NCI-H69 (cell line): ENCODE results near the gene ALDH7A1.
"Not testable (repeated sequence)": the region's sequence is repeated elsewhere in the genome, so short reads cannot be mapped to it uniquely, and the experiment has no call there.

Experiments used
- DNase-seq: peaks from one replicate; lab custom pipeline; 2025; lab: John Stamatoyannopoulos, UW

The ALDH7A1 gene

DNA sequence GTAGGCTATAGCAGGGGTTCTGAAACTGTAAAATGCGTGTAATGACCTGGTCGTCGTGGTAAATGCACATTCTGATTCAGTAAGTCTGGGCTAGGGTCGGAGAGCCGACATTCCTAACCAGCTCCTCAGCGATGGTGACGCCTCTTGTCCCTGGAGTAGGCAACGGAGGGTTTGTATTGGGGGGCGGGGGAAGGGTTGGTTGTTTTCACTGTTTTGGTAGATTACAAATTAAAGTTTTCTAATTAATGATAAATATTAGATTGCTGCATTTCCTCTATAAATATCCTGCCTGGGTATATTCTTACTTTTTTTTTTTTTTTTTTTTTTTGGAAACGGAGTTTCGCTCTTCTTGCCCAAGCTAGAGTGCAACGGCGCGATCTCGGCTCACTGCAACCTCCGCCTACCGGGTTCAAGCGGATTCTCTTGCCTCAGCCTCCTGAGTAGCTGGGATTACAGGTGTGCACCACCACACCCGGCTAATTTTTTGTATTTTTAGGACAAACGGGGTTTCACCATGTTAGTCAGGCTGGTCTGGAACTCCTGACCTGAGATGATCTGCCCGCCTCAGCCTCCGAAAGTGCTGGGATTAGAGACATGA is 566 bp upstream of the ALDH7A1 start:
- no peak for DNase-seq

DNA sequence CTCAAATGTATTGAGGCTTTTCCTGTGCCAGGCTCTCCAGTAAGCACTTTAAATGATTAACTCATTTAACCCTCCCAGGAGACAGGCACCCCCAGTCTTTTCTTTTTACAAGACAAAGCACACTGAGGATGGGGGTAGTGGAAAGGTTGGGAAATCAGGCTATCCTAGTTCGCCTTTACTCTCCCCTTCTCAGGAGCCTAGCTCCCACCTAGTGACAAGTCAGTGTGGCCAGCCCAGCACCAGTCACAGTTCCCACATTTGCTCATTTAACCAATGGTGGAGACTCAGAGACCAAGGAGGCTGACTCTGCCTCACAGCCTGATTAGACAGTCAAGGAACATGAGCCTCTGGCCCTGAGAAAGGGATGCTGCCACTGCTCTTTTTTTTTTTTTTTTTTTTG is 3.5 kb downstream of the ALDH7A1 start:
- no peak for DNase-seq

DNA sequence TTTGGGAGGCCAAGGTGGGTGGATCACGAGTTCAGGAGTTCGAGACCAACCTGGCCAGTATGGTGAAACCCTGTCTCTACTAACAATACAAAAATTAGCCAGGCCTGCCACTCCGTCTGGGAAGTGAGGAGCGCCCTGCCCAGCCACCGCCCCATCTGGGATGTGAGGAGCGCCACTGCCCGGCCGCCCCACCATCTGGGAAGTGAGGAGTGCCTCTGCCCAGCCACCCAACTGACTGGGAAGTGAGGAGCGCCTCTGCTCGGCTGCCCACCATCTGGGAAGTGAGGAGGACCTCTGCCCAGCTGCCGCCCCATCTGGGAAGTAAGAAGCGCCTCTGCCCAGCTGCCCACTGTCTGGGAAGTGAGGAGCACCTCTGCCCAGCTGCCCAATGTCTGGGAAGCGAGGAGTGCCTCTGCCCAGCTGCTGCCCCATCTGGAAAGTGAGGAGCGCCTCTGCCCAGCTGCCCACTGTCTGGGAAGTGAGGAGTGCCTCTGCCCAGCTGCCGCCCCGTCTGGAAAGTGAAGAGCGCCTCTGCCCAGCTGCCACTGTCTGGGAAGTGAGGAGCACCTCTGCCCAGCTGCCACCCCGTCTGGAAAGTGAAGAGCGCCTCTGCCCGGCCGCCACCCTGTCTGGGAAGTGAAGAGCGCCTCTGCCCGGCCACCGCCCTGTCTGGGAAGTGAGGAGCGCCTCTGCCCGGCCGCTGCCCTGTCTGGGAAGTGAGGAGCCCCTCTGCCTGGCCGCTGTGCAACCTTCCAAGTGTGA is 5.3 kb downstream of the ALDH7A1 start:
- no peak for DNase-seq

DNA sequence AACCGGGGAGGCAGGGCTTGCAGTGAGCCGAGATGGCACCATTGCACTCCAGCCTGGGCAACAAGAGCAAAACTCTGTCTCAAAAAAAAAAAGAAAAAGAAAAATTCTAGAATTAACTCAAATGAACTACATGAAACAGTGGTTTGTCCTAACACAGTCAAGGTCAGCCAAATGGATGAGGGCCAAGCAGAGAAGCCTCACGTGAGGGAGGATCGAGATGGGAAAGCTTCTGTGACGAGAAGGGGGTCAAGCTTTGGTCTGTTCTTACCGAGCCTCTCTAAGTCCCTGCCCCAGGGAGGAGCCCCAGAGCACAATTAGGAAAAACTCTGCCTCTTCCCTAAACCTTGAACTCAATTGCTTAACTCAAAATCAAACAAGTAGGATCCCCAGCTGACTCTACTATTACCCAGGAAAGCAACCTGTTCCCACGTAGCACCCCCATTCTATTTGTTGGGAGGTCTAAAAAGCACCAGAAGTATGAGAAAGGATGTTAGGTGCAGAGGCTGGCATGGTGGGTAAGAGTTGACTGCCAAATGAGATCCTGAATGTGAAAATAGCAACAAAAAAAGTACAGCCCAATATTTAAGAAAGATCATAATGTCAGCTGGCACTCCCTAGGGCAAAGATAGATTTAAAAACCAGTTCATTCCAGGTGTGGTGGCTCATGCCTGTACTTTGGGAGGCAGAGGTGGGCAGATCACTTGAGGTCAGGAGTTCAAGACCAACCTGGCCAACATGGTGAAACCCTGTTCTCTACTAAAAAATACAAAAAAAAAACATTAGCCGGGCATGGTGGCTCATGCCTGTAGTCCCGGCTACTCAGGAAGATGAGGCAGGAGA is 7.2 kb downstream of the ALDH7A1 start:
- DNase-seq: no peak

DNA sequence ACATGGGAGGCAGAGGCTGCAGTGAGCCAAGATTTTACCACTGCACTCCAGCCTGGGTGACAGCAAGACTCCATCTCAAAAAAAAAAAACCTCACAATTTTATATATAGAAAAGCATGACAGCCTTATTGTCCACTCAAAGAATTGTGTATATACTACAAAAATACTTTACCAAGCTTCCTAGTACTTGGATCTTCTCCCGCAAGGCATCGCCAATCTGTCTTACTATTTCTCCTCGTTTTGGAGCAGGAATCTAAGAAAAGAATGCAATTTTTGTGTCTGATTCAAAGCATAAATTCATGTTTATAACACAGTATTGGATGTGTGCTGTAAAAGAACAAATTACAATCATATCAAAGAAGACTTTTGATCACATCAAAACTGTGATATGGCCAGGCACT is 11.3 kb downstream of the ALDH7A1 start:
- no peak for DNase-seq

DNA sequence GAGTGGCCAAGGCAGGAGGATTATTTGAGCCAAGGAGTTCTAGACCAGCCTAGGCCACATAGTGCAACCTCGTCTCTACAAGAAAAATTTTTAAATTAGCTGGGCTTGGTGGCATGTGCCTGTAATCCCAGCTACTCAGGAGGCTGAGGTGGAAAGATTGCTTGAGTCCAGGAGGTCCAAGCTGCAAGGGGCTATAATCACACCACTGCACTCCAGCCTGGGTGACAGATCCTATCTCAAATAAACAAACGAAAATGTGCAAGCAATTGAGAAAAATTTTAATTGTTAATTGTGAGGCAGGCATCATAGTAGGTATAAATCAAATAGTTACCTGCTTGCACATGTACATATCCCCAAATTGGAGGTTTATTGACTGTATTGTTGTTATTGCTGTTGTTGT is 15.3 kb downstream of the ALDH7A1 start:
- DNase-seq: no peak

DNA sequence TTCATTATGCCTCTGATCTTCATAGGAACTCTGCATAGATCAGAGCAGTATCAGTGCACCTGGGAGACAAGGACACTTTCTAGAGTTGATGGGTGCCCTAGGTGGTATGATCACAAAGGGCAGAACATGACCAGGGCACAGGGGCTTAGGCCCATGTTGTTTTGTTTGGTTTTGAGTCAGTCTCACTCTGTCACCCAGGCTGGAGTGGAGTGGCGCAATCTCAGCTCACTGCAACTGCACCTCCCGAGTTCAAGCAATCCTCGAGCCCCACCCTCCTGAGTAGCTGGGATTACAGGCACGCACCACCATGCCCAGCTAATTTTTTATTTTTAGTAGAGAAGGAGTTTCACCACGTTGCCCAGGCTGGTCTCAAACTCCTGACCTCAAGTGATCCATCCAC is 17.6 kb downstream of the ALDH7A1 start:
- no peak for DNase-seq

DNA sequence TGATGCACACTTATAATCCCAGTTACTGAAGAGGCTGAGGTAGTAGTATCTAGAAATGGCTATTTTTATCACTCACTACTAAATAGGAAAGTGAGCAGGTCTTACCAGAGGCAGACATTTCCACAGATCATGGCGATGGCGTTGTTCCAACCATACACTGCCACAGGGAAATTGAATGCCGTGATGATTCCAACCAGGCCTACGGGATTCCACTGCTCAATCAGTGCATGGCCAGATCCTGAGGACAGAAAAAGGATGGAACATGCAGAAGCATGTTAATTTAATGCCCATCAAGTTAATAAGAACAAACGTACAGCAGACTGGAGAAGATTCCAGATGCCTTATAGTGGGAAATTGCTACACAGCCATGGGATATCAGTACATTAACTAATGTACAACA is 18.0 kb downstream of the ALDH7A1 start:
- DNase-seq: no peak

DNA sequence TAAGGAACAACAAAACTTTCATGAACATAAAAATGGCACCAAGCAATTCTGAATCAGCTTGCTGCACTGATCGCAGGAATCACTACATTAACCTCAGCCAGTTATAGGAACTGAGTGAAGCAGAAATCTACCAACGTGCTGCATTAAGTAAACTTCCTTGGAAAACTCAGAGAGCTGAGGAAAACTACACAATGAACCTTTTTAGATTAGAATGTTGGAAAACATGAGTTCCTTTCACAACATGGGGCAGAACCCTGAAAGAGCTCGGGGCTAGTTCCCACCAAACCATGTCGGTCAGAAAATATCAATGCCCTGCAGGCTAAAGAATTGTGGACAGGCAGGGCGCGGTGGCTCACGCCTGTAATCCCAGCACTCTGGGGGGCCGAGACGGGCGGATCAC is 19.4 kb downstream of the ALDH7A1 start:
- DNase-seq: no peak

DNA sequence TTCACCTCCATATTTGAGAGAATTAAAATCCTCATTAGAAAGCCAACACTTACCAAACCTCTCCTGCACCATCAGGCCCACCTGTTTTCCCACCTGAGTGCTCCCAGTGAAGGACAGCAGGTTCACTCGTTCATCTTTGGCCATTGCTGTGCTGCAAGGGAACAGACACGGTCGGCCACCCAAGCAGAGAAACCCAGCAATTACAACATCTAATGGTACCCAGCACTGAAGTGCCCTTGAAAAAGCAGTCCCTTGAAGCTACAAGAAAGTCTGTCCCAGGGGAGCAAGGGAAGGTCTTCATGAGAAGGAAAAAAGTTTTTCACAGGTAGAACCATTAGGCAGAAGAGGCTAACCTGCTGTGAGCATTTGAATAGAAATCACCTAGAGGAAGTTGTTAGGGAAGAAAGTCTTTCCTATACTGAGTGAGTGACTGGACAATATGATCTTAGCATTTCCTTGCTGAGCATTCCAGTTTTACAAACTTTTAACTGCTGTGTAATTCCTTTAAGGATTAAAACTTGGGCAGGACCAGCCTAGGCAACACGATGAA is 26.7 kb downstream of the ALDH7A1 start:
- no peak for DNase-seq

DNA sequence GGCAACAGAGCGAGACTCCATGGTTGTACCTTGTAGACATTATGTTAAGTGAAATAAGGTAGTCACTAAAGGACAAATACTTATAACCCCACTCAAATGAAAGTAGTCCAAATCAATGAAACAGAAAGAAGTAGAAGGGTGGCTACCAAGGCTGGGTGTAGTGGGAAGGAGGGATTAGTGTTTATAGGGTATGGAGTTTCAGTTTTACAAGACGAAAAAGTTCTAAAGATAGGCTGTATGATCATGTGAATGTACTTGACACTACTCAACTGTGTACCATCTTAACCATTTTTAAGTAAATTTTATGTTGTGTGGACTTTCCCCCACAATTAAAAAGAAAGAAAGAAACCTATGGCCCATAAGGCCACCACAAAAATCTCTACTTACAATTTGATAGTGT is 32.2 kb downstream of the ALDH7A1 start:
- DNase-seq: no peak

DNA sequence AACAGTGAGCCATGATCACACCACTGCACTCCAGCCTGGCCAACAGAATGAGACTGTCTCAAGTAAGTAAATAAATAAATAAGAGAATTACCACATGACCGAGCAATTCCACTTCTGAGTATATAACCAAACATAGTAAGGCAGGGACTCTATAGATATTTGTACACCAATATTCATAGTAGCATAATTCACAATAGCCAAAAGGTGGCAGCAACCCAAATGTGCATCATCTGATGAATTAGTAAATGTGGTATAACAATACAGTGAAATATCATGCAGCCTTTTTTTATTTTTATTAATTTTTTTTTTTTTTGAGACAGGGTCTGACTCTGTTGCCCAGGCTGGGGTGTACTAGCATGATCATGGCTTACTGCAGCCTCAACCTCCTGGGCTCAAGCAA is 33.1 kb downstream of the ALDH7A1 start:
- DNase-seq: no peak

DNA sequence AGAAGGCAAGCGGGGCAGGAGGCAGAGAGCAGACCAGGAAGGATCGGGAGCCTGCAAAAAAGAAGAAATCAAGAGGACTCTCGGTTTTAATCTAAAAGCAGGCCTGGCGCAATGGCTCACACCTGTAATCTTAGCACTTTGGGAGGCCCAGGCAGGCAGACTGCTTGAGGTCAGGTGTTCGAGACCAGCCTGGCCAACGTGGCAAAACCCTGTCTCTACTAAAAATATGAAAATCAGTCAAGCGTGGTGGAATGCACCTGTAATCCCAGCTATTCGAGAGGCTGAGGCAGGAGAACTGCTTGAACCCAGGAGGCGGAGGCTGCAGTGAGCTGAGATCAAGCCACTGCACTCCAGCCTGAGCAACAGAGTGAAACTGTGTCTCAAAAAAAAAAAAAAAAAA is 39.9 kb downstream of the ALDH7A1 start:
- DNase-seq: not testable (repeated sequence)

DNA sequence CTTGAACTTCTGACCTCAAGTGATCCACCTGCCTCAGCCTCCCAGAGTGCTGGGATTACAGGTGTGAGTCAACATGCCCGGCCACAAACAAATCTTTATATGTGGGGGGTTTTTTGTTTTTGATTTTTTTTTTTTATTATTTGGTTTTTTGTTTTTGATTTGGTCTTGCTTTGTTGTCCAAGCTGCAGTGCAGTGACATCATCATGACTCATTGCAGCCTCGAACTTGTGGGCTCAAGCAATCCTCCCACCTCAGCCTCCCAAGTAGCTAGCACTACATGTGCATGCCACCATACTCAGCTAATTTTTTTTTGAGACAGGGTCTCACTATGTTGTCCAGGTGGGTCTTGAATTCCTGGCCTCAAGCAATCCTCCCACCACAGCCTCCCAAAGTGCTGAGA is 42.4 kb downstream of the ALDH7A1 start:
- DNase-seq: no peak

DNA sequence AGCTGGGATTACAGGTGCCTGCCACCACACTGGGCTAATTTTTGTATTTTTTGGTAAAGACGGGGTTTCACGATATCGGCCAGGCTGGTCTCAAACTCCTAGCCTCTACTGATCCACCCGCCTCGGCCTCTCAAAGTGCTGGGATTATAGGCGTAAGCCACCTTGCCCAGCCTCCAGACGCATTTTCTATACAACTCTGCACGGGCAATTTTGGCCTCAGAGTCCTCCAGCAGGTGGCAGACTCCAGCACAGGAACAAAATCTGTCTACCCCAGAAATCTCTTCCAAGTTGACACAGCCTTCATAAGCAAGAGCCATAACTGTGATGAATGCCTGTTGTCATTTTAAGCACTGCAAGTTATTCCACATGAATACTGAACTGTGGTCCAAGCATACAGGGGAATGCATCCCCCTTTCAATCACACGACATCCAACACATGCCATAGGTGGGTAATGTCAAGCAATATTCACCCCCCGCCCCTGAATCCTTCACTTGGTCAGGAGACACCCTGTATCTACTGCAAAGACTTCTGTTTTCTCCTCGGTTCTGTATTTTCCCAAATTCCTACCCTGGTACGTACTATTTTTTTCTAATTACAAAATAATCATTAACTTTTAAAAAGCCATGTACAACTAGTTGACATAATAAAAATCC is 50.8 kb downstream of the ALDH7A1 start:
- peak; percentile 58 for DNase-seq

DNA sequence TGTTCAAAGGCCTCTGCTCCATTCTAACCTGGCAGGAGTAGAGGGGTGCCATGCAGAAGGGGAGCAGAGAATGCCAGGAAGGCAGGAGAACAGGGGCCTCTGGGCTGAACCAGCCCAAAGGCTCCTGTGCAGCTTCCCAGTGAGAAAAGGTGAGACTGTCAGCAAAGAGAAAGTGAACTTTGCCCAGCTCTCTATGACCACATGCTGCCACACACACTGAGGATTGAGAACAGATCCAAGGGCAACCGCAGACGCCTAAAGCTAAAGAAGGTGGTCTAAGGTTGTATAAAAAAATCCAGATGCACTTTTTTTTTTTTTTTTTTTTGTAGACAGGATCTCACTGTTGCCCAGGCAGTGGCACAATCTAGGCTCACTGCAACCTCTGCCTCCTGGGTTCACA is 51.4 kb downstream of the ALDH7A1 start:
- DNase-seq: no peak

DNA sequence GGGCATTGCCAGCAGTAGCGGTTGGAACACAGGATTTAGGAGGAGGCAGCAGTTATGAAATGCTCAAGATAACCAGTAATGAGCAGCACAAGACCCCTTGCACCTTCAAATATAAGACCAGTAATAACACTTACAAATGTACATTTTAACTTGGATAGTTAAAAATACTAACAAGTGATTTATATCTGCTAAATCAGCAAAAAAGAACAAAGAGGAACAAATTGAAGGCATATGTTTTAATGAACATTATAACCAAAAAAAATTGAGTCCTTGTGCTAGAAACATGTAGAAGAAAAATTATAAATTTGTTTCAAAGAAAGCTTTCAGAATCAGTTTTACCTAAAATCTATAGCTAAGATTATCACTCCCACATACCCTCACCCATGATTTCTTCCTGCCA is 52.0 kb downstream of the ALDH7A1 start:
- no peak for DNase-seq

DNA sequence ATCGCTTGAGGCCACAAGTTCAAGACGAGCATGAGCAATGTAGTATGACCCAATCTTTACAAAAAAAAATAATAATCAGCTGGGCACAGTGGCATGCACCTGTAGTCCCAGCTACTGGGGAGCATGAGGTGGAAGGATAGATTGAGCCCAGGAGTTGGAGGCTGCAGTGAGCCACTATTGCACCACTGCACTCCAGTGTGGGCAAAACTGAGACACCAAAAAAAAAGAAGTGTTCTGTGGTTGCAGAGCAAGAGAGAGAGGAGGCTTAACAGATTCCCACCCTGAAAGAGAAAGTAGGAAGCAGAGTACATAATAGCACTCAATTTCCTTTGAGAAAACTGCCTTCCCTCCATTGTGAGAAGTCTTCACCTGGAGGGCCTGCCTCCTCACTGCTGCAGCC is 52.6 kb downstream of the ALDH7A1 start:
- no peak for DNase-seq

DNA sequence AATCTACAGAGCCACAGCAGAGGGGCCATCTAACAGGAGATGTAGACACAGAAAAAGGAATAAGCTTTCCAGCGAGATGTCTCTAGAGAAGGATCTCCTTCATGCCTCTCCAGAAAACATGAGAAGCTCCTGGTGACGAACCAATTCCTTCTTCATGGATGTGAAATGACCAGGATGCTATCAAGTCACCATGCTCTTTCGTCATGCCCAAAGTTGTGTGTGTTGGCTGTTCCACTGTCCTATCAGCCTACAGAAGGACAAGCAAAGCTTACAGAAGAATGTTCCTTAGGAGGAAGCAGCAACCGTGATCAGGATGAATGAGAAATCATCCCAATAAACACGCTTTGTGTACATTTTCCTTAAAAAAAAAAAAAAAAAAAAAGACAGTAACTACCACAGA is 54.4 kb downstream of the ALDH7A1 start:
- DNase-seq: no peak

DNA sequence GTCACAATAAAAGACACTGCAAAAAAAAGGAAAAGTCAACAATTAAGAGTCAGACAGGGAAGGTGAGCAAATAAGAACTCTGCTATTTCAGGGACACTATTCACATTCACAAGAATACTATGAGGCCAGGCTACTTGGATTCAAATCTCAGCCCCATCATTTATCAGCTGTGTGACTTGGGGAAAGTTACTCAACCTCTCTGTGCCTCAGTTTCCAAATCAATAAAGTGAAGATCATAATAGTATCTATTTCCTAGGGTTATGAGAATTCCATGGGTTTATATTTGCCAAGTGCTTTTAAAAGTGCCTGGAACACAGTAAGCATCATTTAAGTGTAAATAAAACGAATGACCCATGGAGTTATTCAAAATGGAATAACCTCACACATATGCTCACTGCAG is 56.4 kb downstream of the ALDH7A1 start:
- peak; percentile 71 for DNase-seq

DNA sequence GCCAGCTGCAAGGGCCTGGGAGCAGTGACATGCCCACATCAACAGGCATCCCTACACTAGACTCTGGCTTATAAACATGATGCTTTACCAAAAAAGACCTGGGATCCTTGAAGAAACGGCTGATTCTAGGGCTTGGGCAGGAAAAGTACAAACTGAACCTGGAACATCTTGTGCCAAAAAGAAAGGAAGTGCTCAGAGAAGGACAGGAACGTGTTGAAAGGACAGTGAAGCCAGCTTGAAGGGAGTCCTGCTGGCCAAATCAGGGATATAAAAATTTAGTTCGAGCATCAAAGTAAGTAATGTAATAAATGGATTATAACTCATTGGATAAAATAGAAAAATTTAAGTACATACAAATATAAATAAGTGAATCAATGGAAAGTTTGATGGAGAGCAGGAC is 58.1 kb downstream of the ALDH7A1 start:
- DNase-seq: no peak

DNA sequence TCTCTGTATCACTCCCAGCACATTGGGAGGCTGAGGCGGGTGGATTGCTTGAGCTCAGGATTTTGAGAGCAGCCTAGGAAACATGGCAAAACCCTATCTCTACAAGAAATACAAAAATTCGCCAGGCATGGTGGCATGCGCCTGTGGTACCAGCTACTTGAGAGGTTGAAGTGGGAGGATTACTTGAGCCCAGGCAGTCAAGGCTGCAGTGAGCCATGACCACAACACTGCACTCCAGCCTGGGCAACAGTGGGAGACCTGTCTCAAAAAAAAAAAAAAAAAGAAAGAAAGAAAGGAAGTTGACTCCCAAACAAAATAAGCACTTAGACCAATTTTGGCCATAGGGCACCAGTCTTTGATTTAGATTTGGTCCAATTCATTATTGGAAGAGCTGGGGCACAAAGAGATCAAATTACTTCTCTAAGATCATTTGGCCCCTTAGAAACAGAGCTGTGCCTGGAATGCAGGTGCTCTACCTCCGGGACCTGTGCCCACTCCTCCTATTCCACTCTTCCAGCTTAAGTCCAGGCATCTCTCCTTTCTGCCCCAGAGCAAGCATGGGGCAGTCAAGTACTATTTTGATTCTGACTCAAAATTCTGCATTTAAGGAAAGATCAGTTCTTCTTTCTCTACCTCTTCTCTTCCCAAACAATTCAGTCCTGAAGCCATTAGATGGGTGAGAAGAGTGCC is 59.0 kb downstream of the ALDH7A1 start:
- DNase-seq: peak; percentile 21
